Activated CD8-positive, alpha-beta memory T cell treated with anti-CD3 and anti-CD28 coated beads, Interleukin-2, amount 50 U/mL, for 24 hours (primary cell): ENCODE results near the gene PM20D1.
"Not testable (repeated sequence)": the region's sequence is repeated elsewhere in the genome, so short reads cannot be mapped to it uniquely, and the experiment has no call there.

Experiments
- DNase-seq: peaks from one replicate; pipeline ENCODE4 v3.0.0-alpha.2; 2020; ENCODE audit errors: extremely low read depth

The PM20D1 gene, protein sequence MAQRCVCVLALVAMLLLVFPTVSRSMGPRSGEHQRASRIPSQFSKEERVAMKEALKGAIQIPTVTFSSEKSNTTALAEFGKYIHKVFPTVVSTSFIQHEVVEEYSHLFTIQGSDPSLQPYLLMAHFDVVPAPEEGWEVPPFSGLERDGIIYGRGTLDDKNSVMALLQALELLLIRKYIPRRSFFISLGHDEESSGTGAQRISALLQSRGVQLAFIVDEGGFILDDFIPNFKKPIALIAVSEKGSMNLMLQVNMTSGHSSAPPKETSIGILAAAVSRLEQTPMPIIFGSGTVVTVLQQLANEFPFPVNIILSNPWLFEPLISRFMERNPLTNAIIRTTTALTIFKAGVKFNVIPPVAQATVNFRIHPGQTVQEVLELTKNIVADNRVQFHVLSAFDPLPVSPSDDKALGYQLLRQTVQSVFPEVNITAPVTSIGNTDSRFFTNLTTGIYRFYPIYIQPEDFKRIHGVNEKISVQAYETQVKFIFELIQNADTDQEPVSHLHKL

DNA sequence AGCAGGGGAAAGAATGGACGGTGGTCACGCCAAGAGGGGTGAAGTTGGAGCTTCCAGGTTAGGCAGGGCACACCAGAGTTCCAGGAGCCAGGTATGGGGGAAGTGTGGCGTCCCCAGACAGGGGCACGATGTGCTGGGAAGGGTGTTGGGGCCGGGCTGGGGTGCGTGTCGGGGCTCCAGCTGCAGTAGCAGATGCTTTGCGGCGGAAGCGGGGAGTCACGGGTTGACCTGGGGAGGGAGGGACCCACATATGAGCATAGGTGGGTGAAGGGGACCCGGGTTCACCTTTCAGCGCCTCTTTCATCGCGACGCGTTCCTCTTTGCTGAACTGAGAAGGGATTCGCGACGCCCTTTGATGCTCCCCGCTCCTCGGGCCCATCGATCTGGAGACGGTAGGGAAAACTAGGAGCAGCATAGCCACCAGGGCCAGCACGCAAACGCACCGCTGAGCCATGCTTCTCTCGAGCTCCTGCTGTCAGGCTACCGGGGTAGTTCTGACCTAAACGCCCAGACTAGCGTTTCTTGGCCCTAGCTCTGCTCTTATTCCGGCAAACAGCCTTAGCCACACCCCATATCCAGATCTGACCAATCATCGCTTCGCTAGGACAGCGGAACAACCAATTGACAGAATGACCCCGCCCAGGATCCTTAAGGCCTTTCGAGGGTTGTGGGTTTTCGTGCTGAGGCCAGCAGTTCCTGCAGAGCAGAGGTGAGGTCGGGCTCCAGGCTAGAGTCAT is at the start of gene PM20D1:
Gene PM20D1, minus strand, starts transcription at position 514 of the 737 bp plus-strand sequence. Its CDS starts 60 bp downstream, at position 454.
- DNase-seq: peak; percentile 48

DNA sequence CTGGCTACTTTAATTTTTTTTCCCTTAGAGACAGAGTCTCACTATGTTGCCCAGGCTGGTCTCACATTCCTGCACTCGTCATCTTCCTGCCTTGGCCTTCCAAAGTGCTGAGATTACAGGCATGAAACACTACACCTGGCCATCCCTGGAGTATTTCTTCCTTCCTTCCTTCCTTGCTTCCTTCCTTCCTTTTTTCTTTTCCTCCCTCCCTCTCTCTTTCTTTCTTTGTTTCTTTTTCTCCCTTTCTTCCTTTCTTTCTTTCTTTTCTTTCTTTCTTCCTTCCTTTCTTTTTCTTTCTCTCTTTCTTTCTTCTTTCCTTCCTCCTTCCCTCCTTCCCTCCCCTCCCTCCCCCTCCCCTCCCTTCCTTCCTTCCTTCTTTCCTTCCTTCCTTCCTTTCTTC is 46.4 kb upstream of the PM20D1 start:
- no peak for DNase-seq

DNA sequence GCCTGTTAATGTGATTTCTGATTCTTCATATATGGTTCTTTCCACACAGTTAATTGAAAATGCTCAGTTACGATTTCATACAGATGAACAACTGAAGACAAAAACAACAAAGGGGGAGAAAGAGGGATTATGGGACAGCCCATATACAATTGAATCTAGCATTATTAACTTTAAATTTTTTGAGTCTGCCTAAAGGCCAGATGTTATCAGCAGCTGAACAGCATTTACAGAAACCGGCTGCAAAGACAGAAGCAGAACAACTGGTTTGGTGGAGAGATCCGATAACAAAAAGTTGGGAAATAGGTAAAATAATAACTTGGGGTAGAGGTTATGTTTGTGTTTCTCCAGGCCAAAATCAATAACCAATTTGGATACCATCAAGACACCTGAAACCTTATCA is 44.2 kb upstream of the PM20D1 start:
- not testable (repeated sequence) for DNase-seq

DNA sequence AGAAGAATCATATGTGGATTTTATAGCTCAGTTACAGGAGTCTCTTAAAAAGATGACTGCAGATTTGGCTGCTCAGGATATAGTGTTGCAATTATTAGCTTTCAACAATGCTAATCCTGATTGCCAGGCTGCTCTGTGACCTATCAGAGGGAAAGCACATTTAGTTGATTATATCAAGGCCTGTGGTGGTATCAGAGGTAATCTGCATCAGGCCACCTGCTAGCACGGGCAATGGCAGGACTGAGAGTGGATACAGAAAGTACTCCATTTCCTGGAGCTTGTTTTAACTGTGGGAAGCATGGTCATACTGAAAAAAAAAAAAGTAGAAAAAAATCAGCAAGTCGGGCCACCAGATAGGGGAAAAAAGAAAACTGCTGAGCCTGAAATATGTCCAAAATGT is 42.2 kb upstream of the PM20D1 start:
- not testable (repeated sequence) for DNase-seq

DNA sequence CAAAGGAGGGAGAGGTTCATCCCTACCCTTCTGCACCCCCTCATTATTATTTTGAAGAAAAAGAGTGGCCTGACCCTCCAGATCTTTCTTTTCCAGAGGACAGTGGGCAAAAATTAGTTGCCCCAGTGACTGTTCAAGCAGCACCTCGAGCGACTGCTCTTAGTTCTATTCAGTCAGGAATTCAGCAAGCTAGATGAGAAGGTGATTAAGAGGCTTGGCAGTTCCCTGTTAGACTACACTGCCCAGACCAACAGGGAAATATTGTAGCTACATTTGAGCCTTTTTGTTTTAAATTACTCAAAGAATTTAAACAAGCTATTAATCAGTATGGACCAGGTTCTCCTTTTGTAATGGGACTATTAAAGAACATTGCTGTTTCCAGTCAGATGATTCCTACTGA is 41.5 kb upstream of the PM20D1 start:
- not testable (repeated sequence) for DNase-seq

DNA sequence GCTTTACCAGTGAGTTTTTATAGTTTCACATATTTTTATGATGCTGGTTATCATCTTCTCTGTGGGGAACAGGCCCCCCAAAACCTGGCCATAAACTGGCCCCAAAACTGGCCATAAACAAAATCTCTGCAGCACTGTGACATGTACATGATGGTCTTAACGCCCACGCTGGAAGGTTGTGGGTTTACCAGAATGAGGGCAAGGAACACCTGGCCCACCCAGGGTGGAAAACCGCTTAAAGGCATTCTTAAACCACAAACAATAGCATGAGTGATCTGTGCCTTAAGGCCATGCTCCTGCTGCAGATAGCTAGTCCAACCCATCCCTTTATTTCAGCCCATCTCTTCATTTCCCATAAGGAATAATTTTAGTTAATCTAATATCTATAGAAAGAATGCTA is 40.7 kb upstream of the PM20D1 start:
- DNase-seq: not testable (repeated sequence)

DNA sequence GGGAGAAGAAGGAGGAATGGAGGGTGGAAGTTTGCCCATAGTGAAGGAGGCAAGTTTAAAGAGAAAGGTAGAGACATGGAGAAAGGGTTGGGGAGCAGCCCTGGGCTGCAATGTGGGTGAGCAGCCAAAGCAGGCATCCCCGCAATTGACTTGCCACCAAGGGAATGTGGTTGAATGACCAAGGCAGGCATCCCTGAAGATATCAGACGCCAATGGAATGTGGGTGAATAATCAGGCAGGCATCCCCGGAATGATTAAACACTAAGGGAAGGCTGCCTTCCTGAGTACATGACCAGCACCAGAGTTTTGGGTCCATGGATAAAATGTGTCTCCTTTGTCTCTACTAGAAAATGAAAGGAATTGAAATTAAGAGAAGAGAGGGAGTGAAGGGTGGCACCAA is 39.8 kb upstream of the PM20D1 start:
- not testable (repeated sequence) for DNase-seq

DNA sequence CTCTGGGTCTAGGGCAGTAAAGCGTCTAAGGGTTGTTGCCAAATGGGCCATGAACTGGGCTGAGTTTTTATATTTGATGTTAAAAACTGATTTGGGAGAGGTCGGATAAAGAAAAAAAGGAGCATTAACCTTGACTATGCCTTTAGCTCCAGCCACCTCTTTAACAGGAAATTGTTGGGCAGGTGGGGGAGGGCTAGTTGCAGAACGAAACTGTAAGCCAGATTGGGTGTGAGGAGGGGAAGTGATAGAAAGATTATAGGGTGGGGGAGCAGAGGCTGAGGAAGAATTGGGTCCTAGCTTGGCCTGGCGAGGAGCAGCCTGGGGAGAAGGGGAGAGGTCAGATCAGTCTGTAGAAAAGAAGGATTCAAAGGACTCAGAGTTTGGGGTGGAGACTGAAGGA is 39.1 kb upstream of the PM20D1 start:
- not testable (repeated sequence) for DNase-seq

DNA sequence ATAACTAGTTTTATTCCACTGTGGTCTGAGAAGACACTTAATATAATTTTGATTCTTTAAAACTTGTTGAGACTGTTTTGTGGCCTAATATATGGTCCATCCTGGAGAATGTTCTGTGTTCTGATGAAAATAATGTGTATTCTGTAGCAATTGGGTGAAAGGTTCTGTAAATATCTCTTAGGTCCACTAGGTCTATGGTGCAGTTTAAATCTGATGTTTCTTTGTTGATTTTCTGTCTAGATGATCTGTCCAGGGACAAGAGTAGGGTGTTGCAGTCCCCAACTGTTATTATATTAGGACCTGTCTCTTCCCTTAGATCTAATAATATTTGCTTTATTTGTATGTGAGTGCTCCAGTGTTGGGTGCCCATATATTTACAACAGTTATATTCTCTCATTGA is 33.9 kb upstream of the PM20D1 start:
- DNase-seq: no peak

DNA sequence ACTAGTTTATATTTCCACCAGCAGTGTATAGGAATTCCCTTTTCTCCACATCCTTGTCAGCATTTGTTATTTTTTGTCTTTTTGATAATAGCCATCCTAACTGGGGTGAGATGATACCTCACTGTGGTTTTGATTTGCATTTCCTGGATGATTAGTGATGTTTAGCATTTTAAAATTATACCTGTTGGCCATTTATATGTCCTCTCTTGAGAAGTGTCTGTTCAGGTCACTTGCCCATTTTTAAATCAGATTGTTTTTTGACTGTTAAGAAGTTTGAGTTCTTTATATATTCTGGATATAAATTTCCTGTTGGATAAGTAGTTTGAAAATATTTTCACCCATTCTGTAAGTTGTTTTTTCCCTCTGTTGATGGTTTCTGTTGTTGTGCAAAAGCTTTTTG is 31.0 kb upstream of the PM20D1 start:
- no peak for DNase-seq

DNA sequence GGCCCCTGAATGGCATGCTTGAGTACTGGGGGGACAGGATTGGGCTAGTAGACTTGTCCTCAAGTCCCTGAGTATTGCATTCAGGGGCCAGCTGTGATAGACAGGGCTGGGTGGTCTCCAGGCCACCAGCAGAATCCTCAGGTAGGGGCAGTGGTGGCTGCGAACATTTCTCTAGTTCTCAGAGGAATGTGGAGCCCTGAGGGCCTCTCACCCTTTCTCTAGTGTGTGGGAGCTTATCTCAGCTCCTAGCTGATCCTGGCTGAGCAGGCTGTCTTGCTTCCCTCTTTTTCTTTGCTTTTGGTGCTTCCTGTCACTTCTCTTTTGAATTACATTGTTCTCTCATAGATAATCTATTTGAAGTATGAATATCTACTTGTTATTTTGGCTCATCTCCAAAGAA is 30.0 kb upstream of the PM20D1 start:
- no peak for DNase-seq

DNA sequence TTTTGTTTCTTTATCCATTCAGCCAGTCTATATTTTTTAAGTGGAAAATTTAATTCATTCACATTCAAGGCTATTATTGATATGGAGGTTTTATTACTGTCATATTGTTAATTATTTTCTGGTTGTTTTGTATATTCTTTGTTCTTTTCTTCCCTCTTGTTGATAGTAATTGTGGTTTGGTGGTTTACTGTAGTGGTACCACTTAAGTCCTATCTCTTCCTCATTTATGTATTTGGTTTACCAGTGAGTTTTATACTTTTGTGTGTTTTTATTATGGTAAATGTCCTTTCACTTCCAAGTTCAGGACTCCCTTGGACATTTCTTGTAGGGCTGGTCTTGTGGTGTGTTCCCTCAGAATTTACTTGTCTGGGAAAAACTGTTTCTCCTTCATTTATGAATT is 28.1 kb upstream of the PM20D1 start:
- no peak for DNase-seq

DNA sequence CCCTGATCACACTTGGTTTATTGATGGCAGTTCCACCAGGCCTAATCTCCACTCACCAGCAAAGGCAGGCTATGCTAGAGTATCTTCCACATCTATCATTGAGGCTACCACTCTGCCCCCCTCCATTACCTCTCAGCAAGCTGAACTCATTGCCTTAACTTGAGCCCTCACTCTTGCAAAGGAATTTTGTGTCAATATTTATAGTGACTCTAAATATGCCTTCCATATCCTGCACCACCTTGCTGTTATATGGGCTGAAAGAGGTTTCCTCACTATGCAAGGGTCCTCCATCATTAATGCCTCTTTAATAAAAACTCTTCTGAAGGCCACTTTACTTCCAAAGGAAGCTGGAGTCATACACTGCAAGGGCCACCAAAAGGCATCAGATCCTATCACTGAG is 23.2 kb upstream of the PM20D1 start:
- DNase-seq: not testable (repeated sequence)

DNA sequence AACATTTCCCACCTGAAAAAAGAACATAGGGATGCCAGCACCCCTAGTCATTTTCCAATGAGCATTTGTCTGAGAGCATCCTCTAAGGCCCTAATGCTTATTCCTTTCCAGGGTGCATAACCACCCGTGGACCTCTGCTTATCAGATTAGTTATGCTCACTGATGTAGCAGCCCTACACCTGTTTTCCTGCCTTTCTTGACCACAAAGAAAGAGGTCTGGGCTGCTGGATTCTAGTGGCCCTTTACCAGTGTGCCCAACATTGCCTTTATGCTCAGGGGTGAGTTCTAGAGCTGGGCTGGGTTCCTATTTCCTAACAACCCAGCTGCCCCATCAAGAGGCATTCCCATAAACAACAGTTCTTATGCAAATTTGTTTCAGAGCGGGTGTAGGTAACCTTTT is 20.3 kb upstream of the PM20D1 start:
- DNase-seq: no peak

DNA sequence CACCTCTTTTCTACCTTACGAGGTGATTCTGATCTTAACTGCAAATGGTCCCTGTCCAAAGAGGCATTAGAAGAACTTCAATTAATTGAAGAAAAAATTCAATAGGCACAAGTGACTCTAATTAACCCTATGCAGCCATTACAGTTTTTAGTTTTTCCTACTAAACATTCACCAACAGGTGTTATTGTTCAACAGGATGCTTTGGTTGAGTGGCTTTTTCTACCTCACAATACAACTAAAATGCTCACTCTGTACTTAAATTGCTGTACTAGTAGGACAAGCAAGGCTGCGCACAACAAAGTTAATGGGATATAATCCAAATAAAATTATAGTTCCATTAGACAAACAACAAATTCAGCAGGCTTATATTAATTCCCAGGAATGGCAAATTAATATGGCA is 11.6 kb upstream of the PM20D1 start:
- no peak for DNase-seq

DNA sequence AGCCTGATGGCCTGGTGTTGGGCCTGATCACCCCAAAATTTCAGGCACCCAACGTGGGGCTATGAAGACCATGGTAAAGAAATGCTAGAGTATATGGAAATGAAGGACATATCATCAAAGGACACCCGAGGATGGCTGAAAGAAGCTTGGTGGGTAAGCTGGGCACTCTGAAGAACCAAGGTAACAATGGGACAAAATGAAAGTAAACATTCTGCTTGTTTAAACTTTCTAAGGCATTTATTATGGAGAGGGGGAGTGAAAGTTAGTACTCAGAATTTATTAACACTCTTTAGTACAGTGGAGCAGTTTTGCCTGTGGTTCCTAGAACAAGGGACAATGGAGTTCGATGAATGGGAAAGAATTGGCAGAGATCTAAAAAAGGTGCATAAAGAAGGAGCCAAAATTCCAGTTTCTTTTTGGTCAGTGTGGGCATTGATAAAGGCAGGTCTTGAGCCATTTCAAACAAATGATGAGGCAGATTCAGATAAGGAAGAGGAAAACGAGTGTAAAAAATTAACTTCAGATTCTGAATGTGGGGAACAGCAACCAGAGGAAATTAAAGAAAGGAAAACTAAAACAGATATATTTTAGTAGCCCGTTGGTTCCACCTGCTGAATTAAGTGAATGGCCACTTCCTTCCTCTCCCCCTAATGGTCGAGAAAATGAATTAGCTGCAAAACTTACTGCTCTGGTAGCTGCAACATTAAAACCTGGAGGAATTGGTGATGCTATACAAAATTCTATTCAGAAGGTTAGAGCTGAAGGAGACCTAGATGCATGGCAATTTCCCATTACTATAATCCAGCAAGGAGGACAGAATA is 8.4 kb upstream of the PM20D1 start:
- no peak for DNase-seq

DNA sequence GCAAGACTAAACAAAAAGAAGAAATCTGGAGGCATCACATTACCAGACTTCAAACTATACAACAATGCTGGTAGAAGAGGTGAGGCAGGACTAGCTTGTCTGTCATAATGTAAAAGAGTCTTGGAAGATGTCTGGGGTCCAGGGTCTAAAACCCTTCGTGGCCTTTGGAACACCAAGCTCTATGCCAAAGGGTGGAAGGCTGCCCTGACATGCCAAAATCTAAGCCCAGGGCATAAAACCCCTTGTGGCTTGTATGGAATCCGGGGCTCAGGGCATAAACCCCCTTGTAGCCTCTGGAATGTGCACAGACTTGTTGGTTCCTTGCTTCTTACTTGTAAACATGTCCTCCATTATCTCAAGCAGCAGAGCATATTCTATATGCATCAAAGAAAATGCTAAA is 7.6 kb upstream of the PM20D1 start:
- DNase-seq: not testable (repeated sequence)

DNA sequence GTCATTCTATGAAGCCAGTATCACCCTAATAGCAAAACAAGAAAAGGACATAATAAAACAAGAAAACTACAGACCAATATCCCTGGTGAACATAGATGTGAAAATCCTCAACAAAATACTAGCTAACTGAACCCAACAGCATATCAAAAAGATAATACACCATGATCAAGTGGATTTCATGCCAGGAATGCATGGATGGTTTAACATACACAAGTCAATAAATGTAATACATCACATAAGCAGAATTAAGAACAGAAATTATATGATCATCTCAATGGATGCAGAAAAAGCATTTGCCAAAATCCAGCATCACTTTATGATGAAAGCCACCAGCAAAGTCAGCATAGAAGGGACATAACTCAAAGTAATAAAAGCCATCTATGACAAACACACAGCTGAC is 6.5 kb upstream of the PM20D1 start:
- DNase-seq: no peak

DNA sequence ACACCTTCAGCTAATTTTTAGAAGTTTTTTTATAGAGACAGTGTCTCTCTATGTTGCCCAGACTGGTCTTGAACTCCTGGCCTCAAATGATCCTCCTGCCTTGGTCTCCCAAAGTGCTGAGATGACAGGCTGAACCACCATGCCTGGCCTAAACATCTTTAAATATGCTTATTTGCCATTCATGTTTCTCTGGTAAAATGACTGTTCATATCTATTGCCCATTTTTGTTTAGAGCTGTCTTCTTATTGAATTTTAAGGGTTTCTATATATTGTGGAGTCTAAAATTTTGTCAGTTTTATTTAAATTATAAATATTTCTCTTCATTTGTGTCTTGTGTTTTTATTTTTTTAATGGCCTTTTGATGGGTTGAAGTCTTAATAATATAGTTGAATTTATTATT is 3.0 kb upstream of the PM20D1 start:
- DNase-seq: no peak

DNA sequence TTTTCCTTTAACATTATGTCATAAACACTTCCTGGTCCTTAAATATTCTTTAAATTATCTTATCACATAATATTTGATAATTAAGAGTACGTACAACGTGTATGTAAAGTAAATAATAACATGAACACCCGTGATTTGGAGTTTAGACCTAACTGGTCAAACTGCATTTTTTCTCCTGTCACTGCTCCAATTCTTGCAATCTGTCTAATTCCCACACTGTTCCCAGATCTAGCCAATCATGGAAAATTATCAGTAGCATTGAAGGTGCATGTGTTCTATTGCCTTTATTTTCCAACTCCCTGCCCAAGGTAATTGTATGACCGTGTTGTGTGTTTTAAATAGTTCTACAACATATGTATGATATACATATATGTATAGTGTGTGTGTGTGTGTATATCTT is 2.1 kb upstream of the PM20D1 start:
- no peak for DNase-seq

DNA sequence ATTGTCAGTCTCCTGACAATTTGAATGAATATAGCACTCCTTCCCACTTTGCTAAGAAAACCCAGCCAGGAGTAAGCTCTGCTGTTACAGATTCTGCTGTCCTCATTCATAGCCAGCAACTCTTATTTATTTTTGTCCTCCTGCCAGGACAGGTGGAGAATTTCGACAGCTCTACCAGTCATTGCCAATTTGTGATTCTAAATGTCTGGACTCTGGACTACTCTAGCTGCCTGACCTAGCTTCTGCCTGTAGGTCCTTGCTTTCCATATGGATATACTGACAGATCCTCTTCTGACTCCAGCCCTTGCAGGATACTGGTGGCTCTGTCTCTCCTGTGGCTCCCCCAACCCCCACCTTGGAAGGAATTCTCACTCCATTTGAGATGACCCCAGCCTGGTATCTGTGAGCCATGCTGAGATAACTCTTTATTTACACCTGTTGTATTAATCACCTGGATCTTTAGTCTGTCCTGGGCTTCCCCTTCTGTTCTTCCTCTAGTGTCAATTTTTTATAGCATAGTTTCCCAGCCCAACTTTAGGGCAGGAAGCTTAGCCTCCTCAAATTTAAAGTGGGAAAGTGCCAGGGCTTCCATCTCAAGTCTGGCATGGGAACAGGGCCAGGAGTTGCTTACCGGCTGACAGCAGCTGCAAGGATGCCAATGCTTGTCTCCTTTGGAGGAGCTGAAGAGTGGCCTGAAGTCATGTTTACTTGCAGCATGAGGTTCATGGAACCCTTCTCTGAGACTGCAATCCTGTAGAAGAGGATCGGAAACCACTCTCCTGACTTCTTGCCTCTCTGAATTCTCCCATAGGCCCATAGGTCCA is 6.7 kb downstream of the PM20D1 start:
- no peak for DNase-seq
